ENCODE data around the gene RSL1D1. TPM values are rescaled to one million over a fixed set of nuclear protein-coding genes. Genes with fewer than 3 reads are reported as not detected.

The RSL1D1 gene
- total RNA-seq (2022; extraction: Qiagen RNA extraction; ENCODE audit: low read depth) = 222 to 272 TPM (median 265 TPM) in 5 replicates

GRCh38 chr16:11851294-11852091 lies at the start of gene RSL1D1:
RSL1D1 (minus strand) TSS chr16:11851542; CDS start chr16:11851512, 30 bp downstream.

DNA sequence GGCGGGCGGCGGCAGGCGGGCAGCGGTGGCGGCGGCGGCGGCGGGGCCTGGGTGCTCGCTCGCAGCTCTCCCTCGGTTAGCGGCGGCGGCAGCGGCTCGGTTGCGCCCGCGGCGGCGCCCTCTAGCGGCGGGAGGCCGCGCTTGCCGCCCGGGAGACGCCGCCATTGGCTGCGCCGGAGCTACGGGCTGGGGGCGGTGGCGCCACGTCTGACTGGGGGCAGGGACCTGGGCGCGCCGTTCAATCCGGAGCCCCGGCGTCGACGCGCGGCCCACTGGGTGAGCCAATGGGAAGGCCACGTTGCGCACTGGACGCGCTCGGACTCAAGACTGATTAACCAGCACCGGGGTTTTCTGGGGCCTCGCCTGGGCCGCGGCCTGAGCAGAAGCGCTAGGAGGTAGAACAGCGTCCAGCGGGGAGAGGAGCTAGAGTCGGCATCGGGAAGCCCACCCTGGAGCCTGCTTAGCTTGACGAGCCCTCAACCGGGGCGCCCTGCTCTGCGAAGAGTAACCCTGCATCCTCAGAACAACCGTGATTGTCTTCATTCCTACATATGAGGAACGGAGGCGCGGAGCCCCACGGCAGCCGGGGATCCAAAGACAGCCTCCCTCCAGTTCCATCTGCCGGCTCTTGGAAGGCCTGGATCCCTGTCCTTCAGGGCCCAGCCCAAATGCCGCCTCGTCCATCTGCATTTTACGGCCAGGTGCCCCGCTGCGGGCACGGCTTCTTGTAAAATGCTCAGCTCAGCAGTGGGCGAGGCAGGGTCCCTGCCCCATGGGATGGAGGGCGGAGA lies 54.0 kb downstream of the RSL1D1 start, which contains the start of gene ZC3H7A:
ZC3H7A (minus strand) TSS at position 93 of the 791 bp plus-strand sequence. CDS start 14,904 bp downstream, outside the sequence.

Other genes starting within 250 kb of the RSL1D1 start
- 8.4 to 9.7 TPM (median 8.8 TPM) in 5 replicates for gene SNN, start 183.1 kb downstream of the RSL1D1 start, total RNA-seq (2022; extraction: Qiagen RNA extraction; ENCODE audit: low read depth)
- gene TXNDC11, start 108.7 kb downstream of the RSL1D1 start, total RNA-seq (2022; extraction: Qiagen RNA extraction; ENCODE audit: low read depth) = 35.1 to 40.1 TPM (median 37.7 TPM) in 5 replicates
- 24.7 to 31.3 TPM (median 26.8 TPM) in 5 replicates for gene ZC3H7A, start 54.3 kb downstream of the RSL1D1 start, total RNA-seq (2022; extraction: Qiagen RNA extraction; ENCODE audit: low read depth)
- 196 to 218 TPM (median 202 TPM) in 5 replicates for gene GSPT1, start 64.4 kb upstream of the RSL1D1 start, total RNA-seq (2022; extraction: Qiagen RNA extraction; ENCODE audit: low read depth)
- 2.1 to 4.8 TPM (median 4.4 TPM) in 5 replicates for gene NPIPB2, start 90.5 kb upstream of the RSL1D1 start, total RNA-seq (2022; extraction: Qiagen RNA extraction; ENCODE audit: low read depth)
- gene TNFRSF17, start 113.7 kb upstream of the RSL1D1 start, total RNA-seq (2022; extraction: Qiagen RNA extraction; ENCODE audit: low read depth) = not detected in 5 replicates
- 2.1 to 3.5 TPM (median 2.8 TPM) in 5 replicates for gene SNX29, start 125.2 kb upstream of the RSL1D1 start, total RNA-seq (2022; extraction: Qiagen RNA extraction; ENCODE audit: low read depth)